Upper lobe of left lung (tissue), 6 donors: ENCODE measurements around the gene TPD52L1. TPM values are rescaled to one million over a fixed set of nuclear protein-coding genes. Genes with fewer than 3 reads are reported as not detected.

Source experiments
- ATAC-seq, 2 donors: fragments of 200-7000 bp; cut with Tn5 transposase; one replicate each; pipeline ENCODE4 v1.9.1; 2022; ENCODE audit warnings: mild to moderate bottlenecking in 2 of 2, moderate library complexity in 2 of 2; ENCODE audit not compliant: low FRiP score in 2 of 2
- DNase-seq, 2 donors: peaks; one replicate each; pipeline ENCODE4 v3.0.0-alpha.2; 2019 to 2020
- H3K27ac ChIP-seq, 4 donors: fragments of 200-600 bp; sonication (generic); one replicate each; pipeline ENCODE4 v1.5.1; 2016 to 2019
- H3K27me3 ChIP-seq, 4 donors: fragments of 200-600 bp; sonication (generic); one replicate each; pipeline ENCODE4 v1.5.1; 2017 to 2019
- H3K36me3 ChIP-seq, 4 donors: fragments of 200-600 bp; sonication (generic); one replicate each; pipeline ENCODE4 v1.5.1; 2016 to 2019
- H3K4me1 ChIP-seq, 4 donors: fragments of 200-600 bp; sonication (generic); one replicate each; pipeline ENCODE4 v1.5.1; 2018 to 2019
- H3K4me3 ChIP-seq, 4 donors: fragments of 200-600 bp; sonication (generic); one replicate each; pipeline ENCODE4 v1.5.1; 2017 to 2019; ENCODE audit warnings: mild to moderate bottlenecking in 2 of 4, moderate library complexity in 1 of 4
- H3K9me3 ChIP-seq, 4 donors: fragments of 200-600 bp; sonication (generic); one replicate each; pipeline ENCODE4 v1.5.1; 2018 to 2019
- CTCF ChIP-seq, 6 experiments: fragments of 450-650 bp in 4 of 6; fragments of 200-600 bp in 2 of 6; sonication (generic) in 2 of 6; IDR thresholded peaks; one replicate each; pipeline ENCODE4 v1.5.1; 2016 to 2019; ENCODE audit warnings: antibody characterized with exemption in 6 of 6
- EP300 ChIP-seq, 4 donors: sonication (generic); formaldehyde crosslinking; IDR thresholded peaks; one replicate each; pipeline ENCODE4 v1.5.1; 2017; ENCODE audit warnings: antibody characterized with exemption in 4 of 4, control low read depth in 2 of 4
- POLR2A ChIP-seq, 4 donors: fragments of 450-650 bp; IDR thresholded peaks; one replicate each; pipeline ENCODE4 v1.5.1; 2016 to 2017; ENCODE audit warnings: antibody characterized with exemption in 4 of 4, mild to moderate bottlenecking in 2 of 4
- POLR2AphosphoS5 ChIP-seq, 2 donors: sonication (generic); formaldehyde crosslinking; IDR thresholded peaks; one replicate each; pipeline ENCODE4 v1.5.1; 2017; ENCODE audit warnings: antibody characterized with exemption in 2 of 2
- WGBS, 2 donors: methylation state at CpG; one replicate each; pipeline ENCODE4 v1.1.5; 2017 to 2018; 5-methylcytosine and 5-hydroxymethylcytosine counted together
- total RNA-seq, 6 donors: library from RNA; depleted of rRNA in 4 of 6; stranded (reverse); fragments of >200 nt in 4 of 6; gene quantifications; one replicate each; pipeline versions ENCODE4 v1.1.0 to v1.2.1, GENCODE V29; 2016 to 2021
- donor health status: DM: no; HTN: no; CAD: no; lungs with moderate emphysema.
- donor health status: DM: no; HTN: yes; CAD: no; lungs with severe emphysema.

The TPD52L1 gene
- total RNA-seq, 6 donors from 2014 or later = 15.5 to 63.4 (median 32.2) TPM

GRCh38 chr6:125188037-125188436 is 34.5 kb downstream of the TPD52L1 start:
- no peaks in the 10 kb centered on the region for H3K36me3 ChIP-seq
- ATAC-seq (no peak), DNase-seq (no peak)
- H3K9me3 ChIP-seq = no peaks in the 10 kb centered on the region
- H3K4me1 ChIP-seq = peaks cover 0 to 11% (median 3%) of the 10 kb centered on the region in 4 donors
- TF ChIP-seq POLR2A (IDR thresholded peaks at IDR 0.05) = no peak
- no peak for TF ChIP-seq CTCF (IDR thresholded peaks at IDR 0.05)
- TF ChIP-seq EP300 (IDR thresholded peaks at IDR 0.05) = no peak
- no peak for TF ChIP-seq POLR2AphosphoS5 (IDR thresholded peaks at IDR 0.05)
- no peak overlapping the region for H3K27ac ChIP-seq
- no peak overlapping the region for H3K4me3 ChIP-seq
- no peaks in the 10 kb centered on the region for H3K27me3 ChIP-seq
- WGBS, 2 donors = 83 to 94% methylated on average over 2 of the region's 2 CpGs

- Histone ChIP-seq H3K4me3 (no peak overlapping the region), H3K27me3 (no peaks in the 10 kb centered on the region), H3K9me3 (no peaks in the 10 kb centered on the region), H3K4me1 (peaks cover 0 to 11% (median 3%) of the 10 kb centered on the region in 4 donors), H3K36me3 (no peaks in the 10 kb centered on the region), H3K27ac (no peak overlapping the region)
- DNase-seq = no peak
- WGBS, 2 donors = 61 to 64% methylated on average over 1 of the region's 1 CpG
- ATAC-seq = no peak
- TF ChIP-seq POLR2AphosphoS5 (IDR thresholded peaks at IDR 0.05) (no peak), CTCF (IDR thresholded peaks at IDR 0.05) (no peak), EP300 (IDR thresholded peaks at IDR 0.05) (no peak), POLR2A (IDR thresholded peaks at IDR 0.05) (no peak)
Observed at GRCh38 chr6:125188594-125189203, 35.1 kb downstream of the TPD52L1 start.

GRCh38 chr6:125189494-125189893 is 35.9 kb downstream of the TPD52L1 start:
- no peak for ATAC-seq

GRCh38 chr6:125190667-125191066 is 37.1 kb downstream of the TPD52L1 start:
- Histone ChIP-seq H3K4me1 (peaks cover 0 to 11% (median 3%) of the 10 kb centered on the region in 4 donors), H3K4me3 (no peak overlapping the region), H3K9me3 (no peaks in the 10 kb centered on the region), H3K36me3 (no peaks in the 10 kb centered on the region), H3K27ac (no peak overlapping the region), H3K27me3 (no peaks in the 10 kb centered on the region)
- no peak for DNase-seq
- no peak for TF ChIP-seq CTCF (IDR thresholded peaks at IDR 0.05)
- no peak for TF ChIP-seq EP300 (IDR thresholded peaks at IDR 0.05)
- TF ChIP-seq POLR2A (IDR thresholded peaks at IDR 0.05) = no peak
- no peak for TF ChIP-seq POLR2AphosphoS5 (IDR thresholded peaks at IDR 0.05)
- 96 to 99% methylated on average over 4 of the region's 4 CpGs for WGBS, 2 donors
- ATAC-seq = no peak

More at GRCh38 chr6:125189494-125189893, 35.9 kb downstream of the TPD52L1 start:
- Histone ChIP-seq H3K4me1 (peaks cover 0 to 11% (median 3%) of the 10 kb centered on the region in 4 donors), H3K9me3 (no peaks in the 10 kb centered on the region), H3K4me3 (no peak overlapping the region), H3K36me3 (no peaks in the 10 kb centered on the region), H3K27ac (no peak overlapping the region), H3K27me3 (no peaks in the 10 kb centered on the region)
- no peak for TF ChIP-seq EP300 (IDR thresholded peaks at IDR 0.05)
- no peak for TF ChIP-seq POLR2AphosphoS5 (IDR thresholded peaks at IDR 0.05)
- no peak for TF ChIP-seq CTCF (IDR thresholded peaks at IDR 0.05)
- TF ChIP-seq POLR2A (IDR thresholded peaks at IDR 0.05) = no peak
- WGBS, 2 donors = 19 to 33% methylated on average over 1 of the region's 1 CpG
- DNase-seq = no peak
